ENCODE data around the gene TRPV6.

TRPV6 gene

DNA sequence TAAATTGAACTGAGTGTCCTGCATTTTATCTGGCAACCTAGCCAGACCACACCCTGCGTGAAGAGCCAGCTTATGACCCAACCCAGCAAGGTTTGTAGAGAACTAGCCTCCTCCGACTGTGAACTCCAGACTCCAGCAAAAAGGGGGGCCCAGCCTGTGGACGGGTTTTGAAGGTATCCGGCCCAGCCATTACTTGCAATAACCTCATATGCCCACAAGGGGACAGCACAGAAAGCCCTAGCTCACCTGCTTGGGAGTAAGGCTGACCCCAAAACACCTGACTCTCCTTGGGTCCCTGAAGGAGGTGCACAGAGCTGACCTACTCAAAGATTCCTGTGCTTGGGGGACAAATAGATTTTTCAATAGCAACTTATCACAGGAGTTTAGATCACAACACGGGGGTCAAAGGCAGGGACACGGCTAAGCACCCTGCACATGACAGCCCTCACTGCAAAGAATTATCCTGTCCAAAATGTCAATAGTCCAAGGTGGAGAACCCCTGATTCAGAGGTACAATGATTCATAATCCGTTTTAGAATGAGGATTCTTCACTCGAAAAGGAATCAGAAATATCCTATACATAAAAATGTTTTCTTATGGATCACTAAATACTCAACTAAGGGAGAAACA is 4.6 kb downstream of the TRPV6 start:
- Histone ChIP-seq H3K4me1 (ENCODE audit: insufficient read depth, low read length) (no peaks in the 10 kb centered on the region), H3K36me3 (ENCODE audit: insufficient read depth, low read depth, low read length) (no peaks in the 10 kb centered on the region), H3K27me3 (ENCODE audit: insufficient read depth, low read length) (no peaks in the 10 kb centered on the region; the same call in 1 of the 2 replicates), H3K9me3 (ENCODE audit: insufficient read depth, low read depth, low read length) (no peaks in the 10 kb centered on the region), H3K9ac (ENCODE audit: low read depth, low read length) (no peak overlapping the region), H3K4me3 (ENCODE audit: low read length) (no peak overlapping the region), H3K27ac (ENCODE audit: low read length) (no peak overlapping the region)

DNA sequence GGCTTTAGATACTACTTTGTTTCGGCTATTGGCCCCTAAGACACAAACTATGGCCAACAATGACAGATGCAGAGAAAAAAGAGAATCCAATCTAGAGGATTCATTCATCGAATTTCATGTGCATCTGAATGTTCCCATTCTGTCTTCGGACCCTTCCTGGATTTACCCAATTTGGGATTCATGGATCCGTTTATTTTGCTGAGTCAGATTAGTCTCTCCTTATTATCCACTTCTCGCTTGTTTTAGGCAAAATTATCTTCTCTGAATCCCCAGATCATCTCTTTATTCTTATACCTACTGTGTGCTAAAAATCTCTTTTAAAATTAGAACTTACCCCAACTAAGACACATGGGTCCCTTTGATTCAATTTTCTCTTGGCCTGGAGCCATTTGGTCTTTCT is 6.5 kb downstream of the TRPV6 start:
- H3K9me3 ChIP-seq (ENCODE audit: insufficient read depth, low read depth, low read length), result no peaks in the 10 kb centered on the region
- no peak overlapping the region for H3K27ac ChIP-seq (ENCODE audit: low read length)
- no peaks in the 10 kb centered on the region for H3K4me1 ChIP-seq (ENCODE audit: insufficient read depth, low read length)
- no peak overlapping the region for H3K9ac ChIP-seq (ENCODE audit: low read depth, low read length)
- no peak overlapping the region for H3K4me3 ChIP-seq (ENCODE audit: low read length)
- H3K36me3 ChIP-seq (ENCODE audit: insufficient read depth, low read depth, low read length), result no peaks in the 10 kb centered on the region
- H3K27me3 ChIP-seq (ENCODE audit: insufficient read depth, low read length), result no peaks in the 10 kb centered on the region; the same call in 1 of the 2 replicates

DNA sequence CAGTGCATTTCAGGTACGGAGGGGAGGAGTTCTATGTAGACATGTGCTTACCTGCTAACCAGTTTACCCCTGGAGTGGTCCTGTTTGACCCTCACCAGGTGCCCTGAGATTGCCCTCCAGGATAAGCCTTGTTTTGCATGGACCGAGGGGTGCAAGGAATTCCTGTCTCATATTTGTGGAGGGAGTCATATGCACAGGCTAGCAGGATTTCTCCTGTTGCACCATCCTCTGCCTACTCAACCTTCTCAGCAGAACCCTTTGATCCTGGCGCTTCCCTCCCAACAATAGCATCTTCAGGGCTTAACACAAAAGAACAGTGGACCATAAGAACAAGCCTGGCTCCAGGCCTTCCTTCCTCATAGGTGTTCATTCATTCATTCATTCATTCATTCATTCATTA is 7.2 kb downstream of the TRPV6 start:
- Histone ChIP-seq H3K36me3 (ENCODE audit: insufficient read depth, low read depth, low read length) (no peaks in the 10 kb centered on the region), H3K4me3 (ENCODE audit: low read length) (no peak overlapping the region), H3K27ac (ENCODE audit: low read length) (no peak overlapping the region), H3K4me1 (ENCODE audit: insufficient read depth, low read length) (no peaks in the 10 kb centered on the region), H3K9ac (ENCODE audit: low read depth, low read length) (no peak overlapping the region), H3K9me3 (ENCODE audit: insufficient read depth, low read depth, low read length) (no peaks in the 10 kb centered on the region), H3K27me3 (ENCODE audit: insufficient read depth, low read length) (no peaks in the 10 kb centered on the region; the same call in 1 of the 2 replicates)

DNA sequence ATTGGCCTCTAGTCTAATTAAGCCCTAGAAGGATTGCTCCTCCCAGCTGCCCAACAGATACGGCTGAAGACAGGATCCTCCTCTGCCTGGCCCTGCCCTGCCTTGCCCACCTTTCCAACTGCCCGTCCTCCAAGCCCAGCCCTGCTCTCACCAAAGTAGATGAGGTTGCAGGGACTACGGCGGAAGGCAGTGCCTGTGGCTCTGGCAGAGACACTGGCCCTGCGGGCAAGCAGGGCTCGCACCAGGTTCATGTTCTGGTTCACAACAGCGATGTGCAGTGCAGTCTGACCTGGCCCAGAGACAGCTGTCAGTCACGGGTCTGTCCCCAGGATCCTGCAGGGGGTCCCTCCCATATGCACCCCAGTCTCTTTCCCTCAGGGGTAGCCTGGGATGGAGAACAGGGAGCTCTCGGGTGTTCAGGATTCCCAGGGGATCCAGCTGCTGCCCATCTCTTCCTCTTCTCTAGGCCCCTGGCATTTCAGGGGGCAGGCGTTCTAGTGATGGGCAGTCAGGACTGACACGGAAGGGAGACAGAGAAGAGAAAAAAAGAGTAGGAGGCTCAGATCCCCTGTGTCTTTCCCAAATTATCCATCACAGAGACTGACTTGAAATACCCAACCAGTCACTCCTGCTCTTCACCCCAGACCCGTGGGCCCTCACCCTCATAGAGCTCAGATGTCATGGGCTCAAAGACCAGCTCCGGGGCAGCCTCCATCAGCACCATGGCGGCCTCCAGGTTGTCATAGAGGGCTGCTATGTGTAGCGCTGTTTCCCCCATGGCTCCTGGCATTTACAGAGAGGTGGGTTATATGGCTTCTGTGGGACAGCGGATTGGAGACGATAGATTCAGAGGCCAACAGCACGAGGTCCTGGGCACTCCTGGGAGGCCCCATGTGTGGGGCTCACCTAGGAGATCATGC is 8.3 kb downstream of the TRPV6 start:
- Histone ChIP-seq H3K27ac (ENCODE audit: low read length) (no peak overlapping the region), H3K27me3 (ENCODE audit: insufficient read depth, low read length) (no peaks in the 10 kb centered on the region), H3K4me1 (ENCODE audit: insufficient read depth, low read length) (no peaks in the 10 kb centered on the region), H3K9me3 (ENCODE audit: insufficient read depth, low read depth, low read length) (no peaks in the 10 kb centered on the region), H3K4me3 (ENCODE audit: low read length) (no peak overlapping the region), H3K36me3 (ENCODE audit: insufficient read depth, low read depth, low read length) (no peaks in the 10 kb centered on the region), H3K9ac (ENCODE audit: low read depth, low read length) (no peak overlapping the region)

DNA sequence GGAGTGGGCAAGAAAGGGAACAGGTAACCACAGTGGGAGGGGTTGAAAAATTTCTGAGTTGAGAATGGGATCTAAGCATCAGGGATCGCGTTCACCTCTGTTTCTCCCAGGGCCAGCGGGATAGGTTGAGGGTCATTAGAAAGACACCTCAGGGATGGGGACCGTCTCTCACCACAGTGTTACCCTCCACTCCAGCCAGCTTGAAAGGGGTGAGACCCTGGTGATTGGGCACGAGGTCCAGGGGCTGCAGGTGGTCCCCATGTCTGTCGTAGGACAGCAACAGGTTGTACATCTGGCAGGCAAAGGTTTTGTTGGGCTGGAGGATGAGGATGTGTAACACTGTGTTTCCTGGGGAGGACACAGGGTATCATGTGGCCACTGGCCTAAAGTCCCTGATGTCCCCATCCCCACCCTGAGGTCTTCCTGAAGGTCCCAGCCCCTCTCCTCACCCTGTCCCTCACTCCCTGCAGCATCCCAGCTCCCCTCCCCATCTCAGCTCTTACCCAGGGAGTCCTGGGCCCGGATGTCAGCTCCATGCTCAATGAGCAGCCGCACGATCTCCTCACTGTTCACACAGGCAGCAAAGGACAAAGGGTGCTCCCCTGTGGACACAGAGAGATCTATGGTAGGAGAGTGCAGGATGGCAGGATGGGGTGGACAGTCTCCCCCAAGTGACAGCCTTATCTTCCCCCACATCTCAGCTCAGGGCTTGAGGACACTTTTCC is 9.1 kb downstream of the TRPV6 start:
- no peaks in the 10 kb centered on the region for H3K27me3 ChIP-seq (ENCODE audit: insufficient read depth, low read length)
- H3K36me3 ChIP-seq (ENCODE audit: insufficient read depth, low read depth, low read length), result no peaks in the 10 kb centered on the region
- no peaks in the 10 kb centered on the region for H3K4me1 ChIP-seq (ENCODE audit: insufficient read depth, low read length)
- no peaks in the 10 kb centered on the region for H3K9me3 ChIP-seq (ENCODE audit: insufficient read depth, low read depth, low read length)
- no peak overlapping the region for H3K27ac ChIP-seq (ENCODE audit: low read length)
- H3K4me3 ChIP-seq (ENCODE audit: low read length), result no peak overlapping the region
- no peak overlapping the region for H3K9ac ChIP-seq (ENCODE audit: low read depth, low read length)

DNA sequence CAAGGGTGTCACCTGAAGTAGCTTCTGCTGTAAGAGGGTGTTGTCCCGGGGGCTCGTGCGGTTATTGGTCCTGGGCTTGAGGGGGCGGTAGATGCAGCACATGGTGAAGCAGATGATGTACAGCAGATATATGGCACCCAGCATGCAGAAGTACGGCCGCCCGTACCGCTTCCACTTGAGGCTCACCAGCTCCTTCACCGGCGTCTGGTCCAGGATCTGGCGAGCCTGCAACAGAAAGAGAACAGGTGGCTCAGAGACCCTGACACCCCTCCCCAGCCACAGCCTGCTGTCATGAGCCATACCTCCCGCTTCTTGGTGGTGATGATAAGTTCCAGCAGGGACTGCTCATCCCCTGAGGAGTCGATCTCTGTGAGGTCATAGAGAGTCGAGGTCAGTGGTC is 10.1 kb downstream of the TRPV6 start:
- Histone ChIP-seq H3K27me3 (ENCODE audit: insufficient read depth, low read length) (no peaks in the 10 kb centered on the region), H3K9ac (ENCODE audit: low read depth, low read length) (no peak overlapping the region), H3K27ac (ENCODE audit: low read length) (no peak overlapping the region), H3K4me1 (ENCODE audit: insufficient read depth, low read length) (no peaks in the 10 kb centered on the region), H3K4me3 (ENCODE audit: low read length) (no peak overlapping the region), H3K9me3 (ENCODE audit: insufficient read depth, low read depth, low read length) (no peaks in the 10 kb centered on the region), H3K36me3 (ENCODE audit: insufficient read depth, low read depth, low read length) (0 out of 2 replicates have a peak, but pooled peaks cover 3% of the 10 kb centered on the region)

DNA sequence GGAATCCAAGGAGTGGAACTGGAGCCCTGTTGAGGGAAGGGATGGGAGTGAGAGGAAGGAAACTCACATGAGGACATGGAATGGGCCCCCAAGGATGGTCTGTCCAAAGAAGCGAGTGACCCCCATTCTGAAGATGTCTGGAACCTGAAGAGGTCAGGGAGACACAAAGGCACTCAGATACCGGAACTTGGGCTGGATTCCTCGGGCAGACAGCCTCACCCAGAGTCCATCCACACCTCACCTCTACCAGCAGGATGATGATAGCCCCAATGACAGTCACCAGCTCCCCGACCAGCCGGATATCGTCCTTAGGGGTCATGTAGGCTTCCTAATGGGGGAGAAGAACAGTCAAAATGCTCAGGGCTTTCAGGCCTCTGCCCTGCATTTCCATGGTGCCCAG is 10.7 kb downstream of the TRPV6 start:
- H3K4me1 ChIP-seq (ENCODE audit: insufficient read depth, low read length), result no peaks in the 10 kb centered on the region
- H3K9ac ChIP-seq (ENCODE audit: low read depth, low read length), result no peak overlapping the region
- peaks cover 3% of the 10 kb centered on the region; the same call in 1 of the 2 replicates for H3K36me3 ChIP-seq (ENCODE audit: insufficient read depth, low read depth, low read length)
- no peaks in the 10 kb centered on the region for H3K9me3 ChIP-seq (ENCODE audit: insufficient read depth, low read depth, low read length)
- no peak overlapping the region for H3K4me3 ChIP-seq (ENCODE audit: low read length)
- no peaks in the 10 kb centered on the region for H3K27me3 ChIP-seq (ENCODE audit: insufficient read depth, low read length)
- H3K27ac ChIP-seq (ENCODE audit: low read length), result no peak overlapping the region

DNA sequence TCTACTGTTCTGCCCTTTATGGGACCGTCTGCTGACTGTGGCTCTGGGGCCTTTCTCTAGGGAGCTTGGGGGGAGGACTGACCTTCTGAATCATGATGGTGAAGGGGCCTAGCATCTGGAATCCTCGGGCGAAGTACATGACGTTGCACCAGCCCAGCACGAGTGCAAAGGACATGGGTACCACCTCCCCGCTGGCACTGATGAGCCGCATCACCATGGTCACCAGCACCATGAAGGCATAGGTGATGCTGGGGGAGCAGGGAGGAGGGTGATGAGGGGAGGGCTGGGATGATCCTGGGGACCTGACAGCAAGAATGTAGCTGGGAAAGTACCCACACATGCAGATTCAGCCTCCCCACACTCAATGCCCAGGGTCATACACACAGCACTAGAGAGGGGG is 11.1 kb downstream of the TRPV6 start:
- H3K4me3 ChIP-seq (ENCODE audit: low read length), result no peak overlapping the region
- H3K27me3 ChIP-seq (ENCODE audit: insufficient read depth, low read length), result no peaks in the 10 kb centered on the region
- H3K27ac ChIP-seq (ENCODE audit: low read length), result no peak overlapping the region
- no peaks in the 10 kb centered on the region for H3K4me1 ChIP-seq (ENCODE audit: insufficient read depth, low read length)
- peaks cover 3% of the 10 kb centered on the region; the same call in 1 of the 2 replicates for H3K36me3 ChIP-seq (ENCODE audit: insufficient read depth, low read depth, low read length)
- no peak overlapping the region for H3K9ac ChIP-seq (ENCODE audit: low read depth, low read length)
- no peaks in the 10 kb centered on the region for H3K9me3 ChIP-seq (ENCODE audit: insufficient read depth, low read depth, low read length)

DNA sequence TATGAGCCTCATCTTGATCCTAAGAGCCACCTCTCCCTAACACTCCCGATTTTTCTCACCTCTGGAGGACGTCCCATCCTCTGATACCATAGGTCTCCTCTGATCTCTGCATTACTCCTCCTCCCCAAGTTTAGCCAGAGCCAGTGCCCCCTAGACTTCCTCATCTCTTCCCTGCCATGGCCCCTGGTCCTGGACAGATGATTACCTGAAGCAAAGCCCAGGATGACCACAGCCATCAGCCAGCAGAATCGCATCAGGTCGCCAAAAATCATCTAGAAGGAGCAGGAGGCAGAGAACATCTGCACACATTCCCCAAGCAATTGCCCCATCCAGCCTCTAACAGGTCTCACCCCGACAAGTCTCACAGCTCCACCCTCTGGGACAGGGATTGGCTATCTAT is 11.7 kb downstream of the TRPV6 start:
- Histone ChIP-seq H3K27ac (ENCODE audit: low read length) (no peak overlapping the region), H3K4me1 (ENCODE audit: insufficient read depth, low read length) (no peaks in the 10 kb centered on the region), H3K27me3 (ENCODE audit: insufficient read depth, low read length) (no peaks in the 10 kb centered on the region)

DNA sequence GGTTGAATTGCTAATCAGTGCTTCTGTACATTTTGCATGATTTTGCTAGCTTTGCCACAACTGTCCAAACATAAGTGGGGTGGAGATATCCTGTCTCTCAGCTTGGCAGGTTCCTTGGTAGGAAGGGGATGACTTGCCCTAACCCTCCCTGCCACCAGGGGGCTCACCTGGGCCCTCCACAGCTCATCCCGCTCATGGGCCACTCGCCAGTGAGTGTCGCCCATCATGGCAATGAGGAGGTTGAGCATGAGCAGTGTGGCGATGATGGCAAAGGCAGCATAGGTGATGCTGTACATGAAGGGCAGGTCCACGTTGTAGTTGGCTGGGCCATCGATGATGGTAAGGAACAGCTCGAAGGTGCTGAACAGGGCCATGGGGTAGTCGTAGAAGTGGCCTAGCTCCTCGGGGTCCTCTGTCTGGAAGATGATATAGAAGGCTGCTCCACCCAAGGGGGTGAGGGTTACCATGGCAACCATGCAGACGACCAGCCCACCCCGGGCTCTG is 12.2 kb downstream of the TRPV6 start:
- H3K4me1 ChIP-seq (ENCODE audit: insufficient read depth, low read length), result no peaks in the 10 kb centered on the region
- H3K36me3 ChIP-seq (ENCODE audit: insufficient read depth, low read depth, low read length), result peaks cover 3% of the 10 kb centered on the region; the same call in 1 of the 2 replicates
- H3K27ac ChIP-seq (ENCODE audit: low read length), result no peak overlapping the region
- H3K4me3 ChIP-seq (ENCODE audit: low read length), result no peak overlapping the region
- H3K9me3 ChIP-seq (ENCODE audit: insufficient read depth, low read depth, low read length), result no peaks in the 10 kb centered on the region
- H3K27me3 ChIP-seq (ENCODE audit: insufficient read depth, low read length), result no peaks in the 10 kb centered on the region
- no peak overlapping the region for H3K9ac ChIP-seq (ENCODE audit: low read depth, low read length)

More for the DNA sequence above, 11.7 kb downstream of the TRPV6 start:
- Histone ChIP-seq H3K36me3 (ENCODE audit: insufficient read depth, low read depth, low read length) (peaks cover 3% of the 10 kb centered on the region; the same call in 1 of the 2 replicates), H3K9me3 (ENCODE audit: insufficient read depth, low read depth, low read length) (no peaks in the 10 kb centered on the region), H3K9ac (ENCODE audit: low read depth, low read length) (no peak overlapping the region), H3K4me3 (ENCODE audit: low read length) (no peak overlapping the region)

DNA sequence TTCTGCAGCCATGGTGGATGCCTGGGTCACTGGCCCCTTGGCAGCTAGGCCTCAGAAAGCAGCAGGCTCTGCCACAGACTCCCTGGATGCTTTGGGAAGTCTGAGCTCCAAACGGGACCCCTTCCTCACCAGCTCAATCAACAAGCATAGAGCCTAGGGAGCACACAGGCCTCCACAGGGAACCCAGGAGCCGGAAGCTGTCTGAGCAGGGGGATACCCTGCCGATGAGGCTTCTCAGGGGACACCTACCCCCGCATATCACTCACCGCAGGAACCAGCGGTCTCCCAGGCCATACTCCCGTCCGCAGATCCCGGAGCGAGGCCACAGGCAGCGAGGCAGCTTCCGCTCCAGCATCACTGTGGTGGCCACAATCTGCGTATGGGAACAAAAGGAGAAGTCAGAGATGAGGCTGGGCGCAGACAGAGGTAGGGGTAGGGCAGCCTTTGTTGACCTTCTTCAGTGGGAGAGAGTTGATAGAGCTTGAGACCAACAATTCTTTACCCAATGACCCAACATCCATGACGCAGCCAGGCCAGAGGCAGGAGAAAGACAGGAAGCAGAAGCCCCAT is 13.4 kb downstream of the TRPV6 start:
- no peaks in the 10 kb centered on the region for H3K4me1 ChIP-seq (ENCODE audit: insufficient read depth, low read length)
- no peak overlapping the region for H3K9ac ChIP-seq (ENCODE audit: low read depth, low read length)
- H3K4me3 ChIP-seq (ENCODE audit: low read length), result no peak overlapping the region
- H3K27me3 ChIP-seq (ENCODE audit: insufficient read depth, low read length), result no peaks in the 10 kb centered on the region
- no peak overlapping the region for H3K27ac ChIP-seq (ENCODE audit: low read length)
- no peaks in the 10 kb centered on the region for H3K9me3 ChIP-seq (ENCODE audit: insufficient read depth, low read depth, low read length)
- peaks cover 3% of the 10 kb centered on the region; the same call in 1 of the 2 replicates for H3K36me3 ChIP-seq (ENCODE audit: insufficient read depth, low read depth, low read length)

All from iPS-20b (cell line).